H9 (cell line): ENCODE data around the gene IP6K2. TPM values are rescaled to one million over a fixed set of nuclear protein-coding genes. Genes with fewer than 3 reads are reported as not detected.

Experiments used
- DNase-seq: peaks from one replicate; pipeline ENCODE4 v3.0.0-alpha.2; 2017
- H2AFZ ChIP-seq: one replicate; pipeline ENCODE4 v1.6.1; 2013; ENCODE audit warnings: mild to moderate bottlenecking, low read length, control low read depth, moderate library complexity
- H2AK5ac ChIP-seq: 2 replicates; pipeline ENCODE4 v1.6.1; 2013; ENCODE audit warnings: low read length, control low read depth, mixed read lengths; ENCODE audit not compliant: insufficient read length
- H2BK120ac ChIP-seq: one replicate; pipeline ENCODE4 v1.6.1; 2013; ENCODE audit warnings: low read depth, mild to moderate bottlenecking, low read length, control low read depth, inconsistent platforms; ENCODE audit not compliant: poor library complexity, severe bottlenecking
- H2BK12ac ChIP-seq: 2 replicates; pipeline ENCODE4 v1.6.1; 2013; ENCODE audit warnings: low read length, control low read depth, mixed read lengths, low read depth; ENCODE audit not compliant: insufficient read length
- H2BK15ac ChIP-seq: 2 replicates; pipeline ENCODE4 v1.6.1; 2013; ENCODE audit warnings: low read depth, low read length, control low read depth
- H2BK20ac ChIP-seq: one replicate; pipeline ENCODE4 v1.6.1; 2013; ENCODE audit warnings: low read depth, mild to moderate bottlenecking, low read length, control low read depth, inconsistent platforms; ENCODE audit not compliant: poor library complexity, severe bottlenecking
- H2BK5ac ChIP-seq: 2 replicates; pipeline ENCODE4 v1.6.1; 2013; ENCODE audit warnings: low read length, control low read depth, mixed read lengths; ENCODE audit not compliant: insufficient read length
- H3K14ac ChIP-seq: 2 replicates; pipeline ENCODE4 v1.6.1; 2013; ENCODE audit warnings: low read length, control low read depth; ENCODE audit not compliant: insufficient read depth
- H3K18ac ChIP-seq: 2 replicates; pipeline ENCODE4 v1.6.1; 2013; ENCODE audit warnings: low read depth, mild to moderate bottlenecking, mixed read lengths, low read length, control low read depth; ENCODE audit not compliant: insufficient read length
- H3K23ac ChIP-seq: 2 replicates; pipeline ENCODE4 v1.6.1; 2013; ENCODE audit warnings: low read length, control low read depth, mixed read lengths, low read depth; ENCODE audit not compliant: insufficient read length
- H3K23me2 ChIP-seq: 2 replicates; pipeline ENCODE4 v1.6.1; 2013; ENCODE audit warnings: low read depth, mild to moderate bottlenecking, mixed read lengths, low read length, control low read depth; ENCODE audit not compliant: insufficient read length, poor library complexity, severe bottlenecking
- H3K27ac ChIP-seq: 2 replicates; pipeline ENCODE4 v1.5.1; 2013; ENCODE audit warnings: low read length, control low read depth, mixed read lengths, low read depth; ENCODE audit not compliant: insufficient read length
- H3K27me3 ChIP-seq: 2 replicates; pipeline ENCODE4 v1.6.1; 2013; ENCODE audit warnings: low read length, control low read depth, inconsistent platforms; ENCODE audit not compliant: insufficient read depth
- H3K4ac ChIP-seq: 2 replicates; pipeline ENCODE4 v1.6.1; 2013; ENCODE audit warnings: low read depth, mild to moderate bottlenecking, control low read depth, inconsistent platforms, low read length, moderate library complexity
- H3K4me1 ChIP-seq: 2 replicates; pipeline ENCODE4 v1.6.1; 2013; ENCODE audit warnings: low read length, control low read depth, inconsistent platforms; ENCODE audit not compliant: insufficient read depth
- H3K4me2 ChIP-seq: 2 replicates; pipeline ENCODE4 v1.6.1; 2013; ENCODE audit warnings: low read length, control low read depth, mixed read lengths; ENCODE audit not compliant: insufficient read length, insufficient read depth
- H3K56ac ChIP-seq: 2 replicates; pipeline ENCODE4 v1.6.1; 2013; ENCODE audit warnings: low read depth, mild to moderate bottlenecking, mixed read lengths, low read length, control low read depth; ENCODE audit not compliant: insufficient read length
- H3K79me1 ChIP-seq: 2 replicates; pipeline ENCODE4 v1.6.1; 2013; ENCODE audit warnings: low read depth, mild to moderate bottlenecking, moderate library complexity, low read length, control low read depth, inconsistent platforms; ENCODE audit not compliant: insufficient read depth, poor library complexity, severe bottlenecking
- H3K79me2 ChIP-seq: 2 replicates; pipeline ENCODE4 v1.6.1; 2013; ENCODE audit warnings: low read length, control low read depth, inconsistent platforms; ENCODE audit not compliant: insufficient read depth
- H3K9ac ChIP-seq: 2 replicates; pipeline ENCODE4 v1.6.1; 2013; ENCODE audit warnings: low read length, control low read depth, mixed read lengths; ENCODE audit not compliant: insufficient read length; ENCODE audit errors: extremely low read depth
- H3K9me3 ChIP-seq: one replicate; pipeline ENCODE4 v1.6.1; 2013; ENCODE audit warnings: low read depth, low read length, inconsistent platforms; ENCODE audit not compliant: control insufficient read depth
- H3T11ph ChIP-seq: one replicate; pipeline ENCODE4 v1.6.1; 2013; ENCODE audit warnings: mild to moderate bottlenecking, low read length, control low read depth, inconsistent platforms
- H4K20me1 ChIP-seq: one replicate; pipeline ENCODE4 v1.6.1; 2013; ENCODE audit not compliant: control insufficient read depth, insufficient read length, insufficient read depth
- H4K5ac ChIP-seq: 2 replicates; pipeline ENCODE4 v1.6.1; 2013; ENCODE audit warnings: low read depth, mild to moderate bottlenecking, mixed read lengths, low read length, control low read depth; ENCODE audit not compliant: insufficient read length
- H4K8ac ChIP-seq: replicated peaks from 2 replicates; pipeline ENCODE4 v1.6.1; 2013; ENCODE audit warnings: low read length, control low read depth, mixed read lengths, low read depth; ENCODE audit not compliant: insufficient read length
- H4K91ac ChIP-seq: 2 replicates; pipeline ENCODE4 v1.6.1; 2013; ENCODE audit warnings: low read depth, mild to moderate bottlenecking, moderate library complexity, mixed read lengths, low read length, control low read depth; ENCODE audit not compliant: insufficient read length
- H3K27ac Mint-ChIP-seq, 3 experiments: 2 replicates in 2 of 3; 3 replicates in 1 of 3; pipeline ENCODE4 v1.8.0; 2020 to 2021; ENCODE audit warnings: mixed read lengths in 3 of 3, mild to moderate bottlenecking in 1 of 3, moderate library complexity in 1 of 3
- H3K27me3 Mint-ChIP-seq: 2 replicates; pipeline ENCODE4 v1.8.0; 2021; ENCODE audit warnings: low read depth, mild to moderate bottlenecking, moderate library complexity, mixed read lengths
- H3K36me3 Mint-ChIP-seq, 3 experiments: 2 replicates in 2 of 3; 3 replicates in 1 of 3; pipeline ENCODE4 v1.8.0; 2020 to 2021; ENCODE audit warnings: low read depth in 3 of 3, mixed read lengths in 3 of 3; ENCODE audit not compliant: insufficient read depth in 1 of 3
- H3K4me1 Mint-ChIP-seq, 2 experiments: 2 replicates each; pipeline ENCODE4 v1.8.0; 2020; ENCODE audit warnings: mixed read lengths in 2 of 2
- H3K4me3 Mint-ChIP-seq, 2 experiments: 2 replicates in 1 of 2; 3 replicates in 1 of 2; pipeline ENCODE4 v1.8.0; 2020 to 2021; ENCODE audit warnings: mild to moderate bottlenecking in 2 of 2, mixed read lengths in 2 of 2, moderate library complexity in 1 of 2
- H3K9me3 Mint-ChIP-seq, 2 experiments: 2 replicates in 1 of 2; 3 replicates in 1 of 2; pipeline ENCODE4 v1.8.0; 2020; ENCODE audit warnings: mild to moderate bottlenecking in 2 of 2, mixed read lengths in 2 of 2, moderate library complexity in 1 of 2
- CTCF ChIP-seq: fragments of 200-600 bp; sonication (generic); conservative IDR thresholded peaks from 3 replicates; pipeline ENCODE4 v1.8.0; 2021; ENCODE audit warnings: antibody characterized with exemption, mild to moderate bottlenecking
- WGBS: extraction: QIAGEN DNeasy Blood & Tissue Kit; methylation state at CpG from one replicate; pipeline ENCODE4 v1.1.7; 2013; ENCODE audit warnings: missing lambda C conversion rate, low lambda C conversion rate, mixed read lengths; ENCODE audit not compliant: insufficient read length; ENCODE audit errors: extremely low coverage; 5-methylcytosine and 5-hydroxymethylcytosine counted together
- total RNA-seq: library from RNA; stranded (reverse); gene quantifications from 2 replicates; pipeline ENCODE4 v1.2.1, GENCODE V29; 2021

Gene IP6K2
- total RNA-seq, 1 experiment from 2014 or later: 94.7 TPM

GRCh38 chr3:48664313-48664644, 52.7 kb downstream of the IP6K2 start:
- no peak overlapping the region for H2BK12ac ChIP-seq
- H3K27me3 ChIP-seq: no peaks in the 10 kb centered on the region
- Mint-ChIP-seq H3K27ac (peak overlapping the region; percentile 83 to 99 (median 97)), H3K4me3 (peak overlapping the region; percentile 88 to 92), H3K9me3 (peaks cover 0 to 2% of the 10 kb centered on the region in 2 experiments; a peak in 3 of 5 replicates), H3K36me3 (peaks cover 18 to 45% (median 37%) of the 10 kb centered on the region in 3 experiments), H3K27me3 (peaks cover 2% of the 10 kb centered on the region; the same call in 1 of the 2 replicates), H3K4me1 (peaks cover 16 to 17% of the 10 kb centered on the region in 2 experiments)
- no peak overlapping the region for H3K18ac ChIP-seq
- H3K79me1 ChIP-seq: no peaks in the 10 kb centered on the region
- peak; percentile 30; the same call in 1 of the 3 replicates for TF ChIP-seq CTCF
- H2BK20ac ChIP-seq: no peak overlapping the region
- no peaks in the 10 kb centered on the region for H3K9me3 ChIP-seq
- H2AK5ac ChIP-seq: no peak overlapping the region
- no peak overlapping the region for H3K56ac ChIP-seq
- H4K5ac ChIP-seq: no peak overlapping the region
- H4K91ac ChIP-seq: peak overlapping the region; percentile 10
- no peak overlapping the region for H2BK15ac ChIP-seq
- no peak for DNase-seq
- no peak overlapping the region for H2BK5ac ChIP-seq
- H3K79me2 ChIP-seq: no peaks in the 10 kb centered on the region
- H3K23me2 ChIP-seq: peaks cover 18% of the 10 kb centered on the region
- H3K14ac ChIP-seq: no peak overlapping the region
- H2AFZ ChIP-seq: no peak overlapping the region
- WGBS: no CpG with 5 or more reads among the region's 11 CpGs
- no peak overlapping the region for H3T11ph ChIP-seq
- H2BK120ac ChIP-seq: no peak overlapping the region
- no peak overlapping the region for H3K4me2 ChIP-seq
- H3K4ac ChIP-seq: no peak overlapping the region
- no peak overlapping the region for H3K23ac ChIP-seq
- H4K20me1 ChIP-seq: no peaks in the 10 kb centered on the region
- no peaks in the 10 kb centered on the region for H3K4me1 ChIP-seq
- no peak overlapping the region for H4K8ac ChIP-seq
- H3K9ac ChIP-seq: no peak overlapping the region
- no peak overlapping the region for H3K27ac ChIP-seq
